GM12875 (cell line): ENCODE results near the gene TPM2.

ENCODE experiments used
- H3K4me3 ChIP-seq: one replicate; pipeline ENCODE4 v1.5.1; 2011; ENCODE audit warnings: low read depth, low read length, control low read depth
- CTCF ChIP-seq: IDR thresholded peaks from 2 replicates; pipeline ENCODE4 v1.5.1; 2011; ENCODE audit warnings: low read depth, mild to moderate bottlenecking, control low read depth, inconsistent platforms, low read length, moderate library complexity, borderline replicate concordance; ENCODE audit not compliant: insufficient read depth

TPM2 gene

GRCh38 chr9:35696520-35697215 is 6.9 kb upstream of the TPM2 start:
- H3K4me3 ChIP-seq: no peak overlapping the region
- peak; percentile 96 for TF ChIP-seq CTCF

- TF ChIP-seq CTCF: no peak
- H3K4me3 ChIP-seq: no peak overlapping the region
Observed at GRCh38 chr9:35695943-35696401, 6.2 kb upstream of the TPM2 start.

- H3K4me3 ChIP-seq: no peak overlapping the region
- TF ChIP-seq CTCF: no peak
Observed at GRCh38 chr9:35691757-35692301, 2.1 kb upstream of the TPM2 start.

GRCh38 chr9:35691334-35691650 is 1.6 kb upstream of the TPM2 start:
- TF ChIP-seq CTCF: no peak
- H3K4me3 ChIP-seq: peak overlapping the region; percentile 66

- no peak for TF ChIP-seq CTCF
- peak overlapping the region; percentile 66 for H3K4me3 ChIP-seq
Observed at GRCh38 chr9:35690614-35691333, 1.0 kb upstream of the TPM2 start.

GRCh38 chr9:35690294-35690613 is 529 bp upstream of the TPM2 start:
- TF ChIP-seq CTCF: no peak
- peak overlapping the region; percentile 66 for H3K4me3 ChIP-seq
